H54 (cell line): ENCODE measurements around the gene SIGLEC6.

Experiments used
- DNase-seq: peaks from one replicate; pipeline ENCODE4 v3.0.0; 2011; ENCODE audit warnings: low spot score, mixed read lengths; ENCODE audit not compliant: insufficient read length
- FAIRE-seq: peaks from 3 replicates; lab custom pipeline; 2011; peaks lifted over from hg19 to GRCh38; lab: Jason Lieb, UNC
- POLR2A ChIP-seq: IDR thresholded peaks from 2 replicates; pipeline ENCODE4 v1.6.1; 2011; ENCODE audit warnings: low read depth, mild to moderate bottlenecking, low read length

SIGLEC6 gene

DNA sequence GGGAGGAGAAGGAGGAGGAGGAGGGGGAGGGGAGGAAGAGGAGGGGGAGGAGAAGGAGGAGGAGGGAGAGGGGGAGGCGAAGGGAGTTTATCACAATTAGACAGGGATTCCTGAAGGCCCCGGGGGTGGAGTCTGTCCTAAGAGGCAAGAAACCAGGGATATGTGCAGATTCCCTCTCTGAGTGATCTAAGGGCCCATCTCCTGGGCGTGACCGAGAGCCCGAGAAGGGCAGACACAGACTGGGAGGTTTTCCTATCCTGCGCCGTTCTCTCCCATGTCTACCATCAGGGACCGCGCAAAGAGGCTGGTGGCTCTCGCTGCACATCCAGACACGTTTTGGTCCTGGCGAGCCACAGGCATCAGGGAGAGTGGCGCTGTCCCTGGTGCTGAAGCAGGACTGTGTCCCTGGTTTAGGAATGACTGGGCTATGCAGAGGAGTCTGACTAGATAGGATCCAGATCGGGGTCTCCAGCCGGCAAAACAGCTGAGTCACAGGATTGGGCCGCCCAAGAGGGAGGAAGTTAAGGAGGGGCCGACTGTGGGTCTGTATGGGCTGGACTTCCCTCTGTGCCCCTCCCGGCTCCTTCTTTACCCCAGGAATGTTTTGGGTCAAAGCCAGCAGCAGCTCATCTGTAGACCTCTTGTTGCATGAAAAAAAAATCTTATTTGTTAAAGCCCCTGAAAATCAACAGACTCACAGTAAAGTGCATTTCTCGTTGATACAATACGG is 21.7 kb upstream of the SIGLEC6 start:
- no peak for TF ChIP-seq POLR2A
- no peak for FAIRE-seq
- DNase-seq = peak; percentile 18

DNA sequence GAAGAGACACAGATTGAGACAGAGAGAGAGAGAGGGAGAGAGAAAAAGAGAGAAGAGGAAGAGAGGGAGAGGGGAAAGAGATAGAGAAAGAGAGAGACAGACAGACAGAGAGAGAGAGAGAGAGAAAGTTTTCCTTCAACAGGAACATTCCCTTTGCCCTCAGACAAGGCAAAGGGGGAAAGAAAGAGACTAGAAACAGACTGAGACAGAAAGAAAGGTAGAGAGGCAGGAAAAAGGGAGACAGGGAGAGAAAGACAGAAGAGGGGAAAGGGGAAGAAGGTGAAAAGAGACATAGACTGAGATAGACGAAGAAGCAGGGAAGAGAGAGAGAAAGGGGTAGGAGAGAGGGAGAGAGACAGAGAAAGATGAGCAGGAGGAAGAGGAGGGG is 21.1 kb upstream of the SIGLEC6 start:
- no peak for TF ChIP-seq POLR2A
- no peak for DNase-seq
- FAIRE-seq = no peak

GRCh38 chr19:51551673-51552432 is 20.4 kb upstream of the SIGLEC6 start:
- DNase-seq (no peak), FAIRE-seq (no peak)

GRCh38 chr19:51550848-51551672 is 19.6 kb upstream of the SIGLEC6 start:
- no peak for TF ChIP-seq POLR2A
- FAIRE-seq = no peak
- DNase-seq = no peak

More at GRCh38 chr19:51551673-51552432, 20.4 kb upstream of the SIGLEC6 start:
- TF ChIP-seq POLR2A = no peak

DNA sequence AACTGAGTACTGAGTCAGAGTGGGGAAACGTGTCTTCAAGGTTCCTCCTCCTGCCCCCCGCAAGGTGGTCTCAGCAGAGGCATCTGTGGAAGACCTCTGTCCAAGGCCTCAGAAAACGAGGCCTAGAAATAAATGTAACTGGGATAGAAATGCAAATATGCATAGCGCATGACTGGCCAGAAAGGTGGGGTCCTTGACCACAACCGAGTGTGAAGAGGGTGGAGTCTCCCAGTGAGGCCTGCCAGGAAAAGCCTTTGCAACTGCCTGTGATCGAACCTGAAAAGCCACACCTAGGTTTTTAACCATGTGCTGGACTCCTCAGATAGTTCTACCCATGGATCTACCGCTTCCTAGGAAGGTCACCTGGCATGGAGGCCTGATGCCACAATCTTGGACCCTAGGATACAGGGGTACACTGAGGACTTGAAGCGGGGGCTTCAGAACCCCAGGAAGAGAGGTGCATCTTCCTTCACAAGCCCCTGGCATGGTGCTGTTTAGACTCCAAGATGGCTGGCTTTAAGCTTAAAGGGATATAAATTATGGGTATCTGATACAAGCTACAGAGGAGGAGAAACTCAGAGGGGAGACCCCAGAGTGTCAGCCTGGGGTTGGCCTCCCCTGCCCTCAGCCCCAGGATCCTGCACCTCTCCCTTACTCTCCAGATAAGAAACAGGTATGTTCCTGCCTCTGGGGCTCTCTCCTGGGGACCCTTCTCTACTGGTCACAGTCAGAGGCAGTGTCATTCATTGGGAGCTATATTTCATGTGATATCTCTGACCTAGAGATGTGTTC is 18.3 kb upstream of the SIGLEC6 start:
- no peak for FAIRE-seq
- no peak for TF ChIP-seq POLR2A

DNA sequence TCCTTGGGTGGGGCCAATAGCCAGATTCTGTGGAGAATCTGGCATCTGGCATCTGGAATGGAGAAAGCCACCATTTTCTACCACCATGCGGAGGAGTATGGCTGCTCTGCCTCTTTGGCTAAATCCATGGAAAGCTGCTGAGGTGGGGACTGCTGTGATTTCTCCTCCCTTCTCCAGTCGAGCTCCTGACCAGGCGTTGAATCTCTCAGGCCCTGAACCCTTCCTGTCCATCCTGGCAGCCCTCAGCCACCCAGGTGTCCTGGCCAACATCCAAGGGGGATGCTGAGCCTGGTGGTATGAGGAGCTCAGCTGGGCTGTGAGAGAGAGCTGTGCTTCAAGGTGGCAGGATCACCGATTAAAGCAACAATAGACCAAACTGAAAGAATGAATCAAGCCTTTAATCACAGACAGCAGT is 17.4 kb upstream of the SIGLEC6 start:
- TF ChIP-seq POLR2A = no peak
- DNase-seq = no peak
- FAIRE-seq = no peak

More for the DNA sequence above, 18.3 kb upstream of the SIGLEC6 start:
- DNase-seq = no peak

DNA sequence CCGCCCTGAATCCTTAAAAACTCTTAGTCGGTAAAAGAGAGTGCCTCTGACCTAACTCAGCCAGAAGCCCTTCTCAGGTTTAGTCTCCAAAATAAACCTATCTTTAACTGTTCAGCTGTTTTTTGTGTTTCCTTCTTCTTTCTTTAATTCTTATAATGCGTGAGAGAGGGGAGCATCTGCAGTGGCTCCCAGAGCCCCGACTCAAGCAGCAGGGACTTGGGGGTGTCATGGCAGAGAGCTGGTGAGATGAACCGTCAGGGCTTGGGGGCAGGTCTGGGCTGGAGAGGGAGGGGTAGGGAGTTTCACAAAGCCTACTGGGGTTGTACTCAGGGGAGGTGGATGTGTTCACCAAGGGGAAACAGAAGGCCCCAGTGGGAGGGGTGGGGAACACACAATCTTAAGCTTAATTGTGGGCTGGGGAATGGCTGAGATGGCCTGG is 16.8 kb upstream of the SIGLEC6 start:
- FAIRE-seq (no peak), DNase-seq (no peak)
- no peak for TF ChIP-seq POLR2A

GRCh38 chr19:51547397-51548212 is 16.1 kb upstream of the SIGLEC6 start:
- DNase-seq (no peak), FAIRE-seq (no peak)
- TF ChIP-seq POLR2A = no peak

- FAIRE-seq (no peak), DNase-seq (no peak)
- TF ChIP-seq POLR2A = no peak
Measured at GRCh38 chr19:51546650-51547396, 15.4 kb upstream of the SIGLEC6 start.

GRCh38 chr19:51546107-51546649 is 14.7 kb upstream of the SIGLEC6 start:
- TF ChIP-seq POLR2A = no peak
- DNase-seq (no peak), FAIRE-seq (no peak)

GRCh38 chr19:51544038-51544437 is 12.6 kb upstream of the SIGLEC6 start:
- no peak for TF ChIP-seq POLR2A
- FAIRE-seq = no peak
- no peak for DNase-seq
